Measurements from ENCODE around the gene TAS2R10. TPM values are rescaled to one million over a fixed set of nuclear protein-coding genes. Genes with fewer than 3 reads are reported as not detected.
"Not testable (repeated sequence)": the region's sequence is repeated elsewhere in the genome, so short reads cannot be mapped to it uniquely, and the experiment has no call there.

The TAS2R10 gene
- polyA plus RNA-seq, 1 donor: 1.2 TPM

- no peak overlapping the region for H3K4me3 ChIP-seq (ENCODE audit: low read length)
- no peaks in the 10 kb centered on the region for H3K9me3 ChIP-seq (ENCODE audit: control insufficient read depth, low read depth, low read length)
- no peak overlapping the region for H3K27ac ChIP-seq (ENCODE audit: low read length)
- no peak for DNase-seq
- H3K36me3 ChIP-seq (ENCODE audit: control insufficient read depth, insufficient read depth, low read length): peaks cover 5% of the 10 kb centered on the region
- no CpG with 5 or more reads among the region's 2 CpGs for WGBS (ENCODE audit: insufficient coverage, low lambda C conversion rate)
- no peaks in the 10 kb centered on the region for H3K4me1 ChIP-seq (ENCODE audit: control insufficient read depth, insufficient read depth, low read length)
- H3K27me3 ChIP-seq (ENCODE audit: control insufficient read depth, insufficient read depth, low read length): no peaks in the 10 kb centered on the region
These were observed 16.7 kb upstream of the TAS2R10 start for GRCh38 chr12:10842862-10843261.

- Histone ChIP-seq H3K9me3 (ENCODE audit: control insufficient read depth, low read depth, low read length) (no peaks in the 10 kb centered on the region), H3K27me3 (ENCODE audit: control insufficient read depth, insufficient read depth, low read length) (no peaks in the 10 kb centered on the region), H3K27ac (ENCODE audit: low read length) (no peak overlapping the region), H3K4me3 (ENCODE audit: low read length) (no peak overlapping the region), H3K4me1 (ENCODE audit: control insufficient read depth, insufficient read depth, low read length) (no peaks in the 10 kb centered on the region), H3K36me3 (ENCODE audit: control insufficient read depth, insufficient read depth, low read length) (peaks cover 3% of the 10 kb centered on the region)
- 80% methylated on average over 1 of the region's 3 CpGs for WGBS (ENCODE audit: insufficient coverage, low lambda C conversion rate)
- DNase-seq: no peak
These were observed 12.3 kb upstream of the TAS2R10 start for GRCh38 chr12:10838461-10838860.

- DNase-seq: no peak
- WGBS (ENCODE audit: insufficient coverage, low lambda C conversion rate): no CpG with 5 or more reads among the region's 1 CpG
- Histone ChIP-seq H3K9me3 (ENCODE audit: control insufficient read depth, low read depth, low read length) (no peaks in the 10 kb centered on the region), H3K27me3 (ENCODE audit: control insufficient read depth, insufficient read depth, low read length) (no peaks in the 10 kb centered on the region), H3K4me1 (ENCODE audit: control insufficient read depth, insufficient read depth, low read length) (no peaks in the 10 kb centered on the region), H3K4me3 (ENCODE audit: low read length) (no peak overlapping the region), H3K27ac (ENCODE audit: low read length) (no peak overlapping the region), H3K36me3 (ENCODE audit: control insufficient read depth, insufficient read depth, low read length) (no peaks in the 10 kb centered on the region)
These were observed 3.8 kb upstream of the TAS2R10 start for GRCh38 chr12:10829994-10830393.

- Histone ChIP-seq H3K27me3 (ENCODE audit: control insufficient read depth, insufficient read depth, low read length) (no peaks in the 10 kb centered on the region), H3K27ac (ENCODE audit: low read length) (no peak overlapping the region), H3K36me3 (ENCODE audit: control insufficient read depth, insufficient read depth, low read length) (no peaks in the 10 kb centered on the region), H3K4me3 (ENCODE audit: low read length) (no peak overlapping the region), H3K4me1 (ENCODE audit: control insufficient read depth, insufficient read depth, low read length) (no peaks in the 10 kb centered on the region), H3K9me3 (ENCODE audit: control insufficient read depth, low read depth, low read length) (no peaks in the 10 kb centered on the region)
- DNase-seq: no peak
- WGBS (ENCODE audit: insufficient coverage, low lambda C conversion rate): 86% methylated on average over 3 of the region's 3 CpGs
These were observed 1.2 kb downstream of the TAS2R10 start for GRCh38 chr12:10824957-10825356.

- no peak overlapping the region for H3K27ac ChIP-seq (ENCODE audit: low read length)
- H3K27me3 ChIP-seq (ENCODE audit: control insufficient read depth, insufficient read depth, low read length): no peaks in the 10 kb centered on the region
- no peaks in the 10 kb centered on the region for H3K4me1 ChIP-seq (ENCODE audit: control insufficient read depth, insufficient read depth, low read length)
- no peaks in the 10 kb centered on the region for H3K36me3 ChIP-seq (ENCODE audit: control insufficient read depth, insufficient read depth, low read length)
- H3K4me3 ChIP-seq (ENCODE audit: low read length): no peak overlapping the region
- 100% methylated on average over 1 of the region's 3 CpGs for WGBS (ENCODE audit: insufficient coverage, low lambda C conversion rate)
- no peaks in the 10 kb centered on the region for H3K9me3 ChIP-seq (ENCODE audit: control insufficient read depth, low read depth, low read length)
- DNase-seq: no peak
These were observed 14.1 kb downstream of the TAS2R10 start for GRCh38 chr12:10811883-10812536.

- no peaks in the 10 kb centered on the region for H3K27me3 ChIP-seq (ENCODE audit: control insufficient read depth, insufficient read depth, low read length)
- no peak within 1 kb of the TSS for H3K27ac ChIP-seq (ENCODE audit: low read length)
- no peak within 1 kb of the TSS for H3K4me3 ChIP-seq (ENCODE audit: low read length)
- no peak for DNase-seq
- no peaks in the 10 kb centered on the region for H3K9me3 ChIP-seq (ENCODE audit: control insufficient read depth, low read depth, low read length)
- H3K4me1 ChIP-seq (ENCODE audit: control insufficient read depth, insufficient read depth, low read length): no peaks in the 10 kb centered on the region
- no peaks in the 10 kb centered on the region for H3K36me3 ChIP-seq (ENCODE audit: control insufficient read depth, insufficient read depth, low read length)
These were observed 16.1 kb downstream of the TAS2R10 start, which contains the start of gene TAS2R9 for GRCh38 chr12:10810068-10810467. TSS of gene TAS2R9 (minus strand) at chr12:10810168. CDS start at chr12:10810075, 93 bp downstream.

GRCh38 chr12:10807186-10807585 lies 19.0 kb downstream of the TAS2R10 start, which contains the start of gene TAS2R8:
TSS of gene TAS2R8 (minus strand) at chr12:10807286. CDS start at chr12:10806980, 306 bp downstream.
- no peak for DNase-seq
- Histone ChIP-seq H3K27me3 (ENCODE audit: control insufficient read depth, insufficient read depth, low read length) (no peaks in the 10 kb centered on the region), H3K4me3 (ENCODE audit: low read length) (no peak within 1 kb of the TSS), H3K9me3 (ENCODE audit: control insufficient read depth, low read depth, low read length) (no peaks in the 10 kb centered on the region), H3K27ac (ENCODE audit: low read length) (no peak within 1 kb of the TSS), H3K4me1 (ENCODE audit: control insufficient read depth, insufficient read depth, low read length) (no peaks in the 10 kb centered on the region), H3K36me3 (ENCODE audit: control insufficient read depth, insufficient read depth, low read length) (no peaks in the 10 kb centered on the region)
- 91% methylated on average over 1 of the region's 1 CpG for WGBS (ENCODE audit: insufficient coverage, low lambda C conversion rate)

GRCh38 chr12:10802587-10802986 lies 23.6 kb downstream of the TAS2R10 start, which contains the start of gene TAS2R7:
TSS of gene TAS2R7 (minus strand) at chr12:10802627. CDS start at chr12:10802570, 57 bp downstream.
- Histone ChIP-seq H3K9me3 (ENCODE audit: control insufficient read depth, low read depth, low read length) (no peaks in the 10 kb centered on the region), H3K4me3 (ENCODE audit: low read length) (no peak within 1 kb of the TSS), H3K4me1 (ENCODE audit: control insufficient read depth, insufficient read depth, low read length) (no peaks in the 10 kb centered on the region), H3K27me3 (ENCODE audit: control insufficient read depth, insufficient read depth, low read length) (peaks cover 3% of the 10 kb centered on the region), H3K36me3 (ENCODE audit: control insufficient read depth, insufficient read depth, low read length) (no peaks in the 10 kb centered on the region), H3K27ac (ENCODE audit: low read length) (no peak within 1 kb of the TSS)
- 28% methylated on average over 2 of the region's 4 CpGs for WGBS (ENCODE audit: insufficient coverage, low lambda C conversion rate)
- DNase-seq: no peak

GRCh38 chr12:10801741-10802140 lies 24.4 kb downstream of the TAS2R10 start:
- no peaks in the 10 kb centered on the region for H3K36me3 ChIP-seq (ENCODE audit: control insufficient read depth, insufficient read depth, low read length)
- H3K27ac ChIP-seq (ENCODE audit: low read length): no peak overlapping the region
- no CpG with 5 or more reads among the region's 5 CpGs for WGBS (ENCODE audit: insufficient coverage, low lambda C conversion rate)

GRCh38 chr12:10794222-10794621 lies 31.9 kb downstream of the TAS2R10 start:
- no CpG with 5 or more reads among the region's 2 CpGs for WGBS (ENCODE audit: insufficient coverage, low lambda C conversion rate)
- Histone ChIP-seq H3K4me1 (ENCODE audit: control insufficient read depth, insufficient read depth, low read length) (no peaks in the 10 kb centered on the region), H3K27me3 (ENCODE audit: control insufficient read depth, insufficient read depth, low read length) (no peaks in the 10 kb centered on the region), H3K27ac (ENCODE audit: low read length) (no peak overlapping the region), H3K9me3 (ENCODE audit: control insufficient read depth, low read depth, low read length) (no peaks in the 10 kb centered on the region), H3K36me3 (ENCODE audit: control insufficient read depth, insufficient read depth, low read length) (no peaks in the 10 kb centered on the region), H3K4me3 (ENCODE audit: low read length) (no peak overlapping the region)
- no peak for DNase-seq

More at GRCh38 chr12:10801741-10802140, 24.4 kb downstream of the TAS2R10 start:
- no peak for DNase-seq
- no peaks in the 10 kb centered on the region for H3K4me1 ChIP-seq (ENCODE audit: control insufficient read depth, insufficient read depth, low read length)
- H3K27me3 ChIP-seq (ENCODE audit: control insufficient read depth, insufficient read depth, low read length): peaks cover 3% of the 10 kb centered on the region
- no peaks in the 10 kb centered on the region for H3K9me3 ChIP-seq (ENCODE audit: control insufficient read depth, low read depth, low read length)
- H3K4me3 ChIP-seq (ENCODE audit: low read length): no peak overlapping the region

GRCh38 chr12:10791769-10792168 lies 34.4 kb downstream of the TAS2R10 start:
- WGBS (ENCODE audit: insufficient coverage, low lambda C conversion rate): 100% methylated on average over 1 of the region's 4 CpGs
- H3K4me1 ChIP-seq (ENCODE audit: control insufficient read depth, insufficient read depth, low read length); H3K27me3 ChIP-seq (ENCODE audit: control insufficient read depth, insufficient read depth, low read length); DNase-seq; H3K27ac ChIP-seq (ENCODE audit: low read length); H3K9me3 ChIP-seq (ENCODE audit: control insufficient read depth, low read depth, low read length); H3K36me3 ChIP-seq (ENCODE audit: control insufficient read depth, insufficient read depth, low read length); H3K4me3 ChIP-seq (ENCODE audit: low read length): not testable (repeated sequence)

All from large intestine (tissue), 3 donors.